Vagina (tissue), 2 donors: ENCODE data around the gene MTPN.

Experiments used
- POLR2A ChIP-seq, 2 donors: fragments of 450-650 bp; IDR thresholded peaks; one replicate each; pipeline ENCODE4 v1.6.1; 2017; ENCODE audit warnings: antibody characterized with exemption in 2 of 2, mild to moderate bottlenecking in 2 of 2, moderate library complexity in 2 of 2
- POLR2AphosphoS5 ChIP-seq, 2 donors: sonication (generic); formaldehyde crosslinking; IDR thresholded peaks; one replicate each; pipeline ENCODE4 v1.9.0; 2017; ENCODE audit warnings: antibody characterized with exemption in 2 of 2, mild to moderate bottlenecking in 2 of 2, low read depth in 1 of 2; ENCODE audit not compliant: insufficient read depth in 1 of 2
- TF ChIP-seq, protein P1 (sequence below), 3 experiments: fragments of 450-650 bp in 2 of 3; fragments of 200-600 bp in 1 of 3; sonication (generic) in 1 of 3; IDR thresholded peaks; one replicate each; pipeline ENCODE4 v1.5.1; 2017 to 2019; ENCODE audit warnings: antibody characterized with exemption in 3 of 3, mild to moderate bottlenecking in 2 of 3, moderate library complexity in 2 of 3

DNA sequence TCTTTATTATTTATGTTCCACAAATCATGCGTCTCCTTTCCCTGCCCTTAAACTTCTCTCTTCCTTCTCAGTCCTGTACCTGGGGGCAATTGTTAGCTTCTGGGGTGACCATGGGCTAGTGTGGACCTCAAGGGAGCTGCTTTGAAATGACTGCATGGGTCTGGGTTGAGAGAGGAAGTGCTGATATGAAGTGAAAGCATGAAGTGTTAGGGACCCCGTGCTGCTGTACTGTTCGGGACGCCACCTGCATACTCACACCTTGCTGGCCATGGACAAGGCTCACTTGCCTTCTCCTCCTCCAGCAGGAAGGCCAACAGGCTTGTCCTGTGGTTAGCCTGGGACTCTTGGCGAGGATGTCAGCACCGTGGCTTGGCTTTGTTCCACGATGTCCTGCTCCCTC is 56.7 kb downstream of the MTPN start:
- TF ChIP-seq, protein P1, sequence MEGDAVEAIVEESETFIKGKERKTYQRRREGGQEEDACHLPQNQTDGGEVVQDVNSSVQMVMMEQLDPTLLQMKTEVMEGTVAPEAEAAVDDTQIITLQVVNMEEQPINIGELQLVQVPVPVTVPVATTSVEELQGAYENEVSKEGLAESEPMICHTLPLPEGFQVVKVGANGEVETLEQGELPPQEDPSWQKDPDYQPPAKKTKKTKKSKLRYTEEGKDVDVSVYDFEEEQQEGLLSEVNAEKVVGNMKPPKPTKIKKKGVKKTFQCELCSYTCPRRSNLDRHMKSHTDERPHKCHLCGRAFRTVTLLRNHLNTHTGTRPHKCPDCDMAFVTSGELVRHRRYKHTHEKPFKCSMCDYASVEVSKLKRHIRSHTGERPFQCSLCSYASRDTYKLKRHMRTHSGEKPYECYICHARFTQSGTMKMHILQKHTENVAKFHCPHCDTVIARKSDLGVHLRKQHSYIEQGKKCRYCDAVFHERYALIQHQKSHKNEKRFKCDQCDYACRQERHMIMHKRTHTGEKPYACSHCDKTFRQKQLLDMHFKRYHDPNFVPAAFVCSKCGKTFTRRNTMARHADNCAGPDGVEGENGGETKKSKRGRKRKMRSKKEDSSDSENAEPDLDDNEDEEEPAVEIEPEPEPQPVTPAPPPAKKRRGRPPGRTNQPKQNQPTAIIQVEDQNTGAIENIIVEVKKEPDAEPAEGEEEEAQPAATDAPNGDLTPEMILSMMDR (IDR thresholded peaks at IDR 0.05): no peak
- TF ChIP-seq POLR2AphosphoS5 (IDR thresholded peaks at IDR 0.05; ENCODE audit: insufficient read depth in 1 of 2, low read depth in 1 of 2) (no peak), POLR2A (IDR thresholded peaks at IDR 0.05) (no peak)
